Amniotic stem cell (primary cell): ENCODE data around the gene ATRX.

Source experiments
- DNase-seq: peaks from one replicate; lab custom pipeline; 2025; lab: John Stamatoyannopoulos, UW

ATRX gene

GRCh38 chrX:77493677-77494553, 292.1 kb downstream of the ATRX start:
- peak; percentile 12 for DNase-seq

GRCh38 chrX:77484045-77484444, 302.0 kb downstream of the ATRX start:
- no peak for DNase-seq

DNA sequence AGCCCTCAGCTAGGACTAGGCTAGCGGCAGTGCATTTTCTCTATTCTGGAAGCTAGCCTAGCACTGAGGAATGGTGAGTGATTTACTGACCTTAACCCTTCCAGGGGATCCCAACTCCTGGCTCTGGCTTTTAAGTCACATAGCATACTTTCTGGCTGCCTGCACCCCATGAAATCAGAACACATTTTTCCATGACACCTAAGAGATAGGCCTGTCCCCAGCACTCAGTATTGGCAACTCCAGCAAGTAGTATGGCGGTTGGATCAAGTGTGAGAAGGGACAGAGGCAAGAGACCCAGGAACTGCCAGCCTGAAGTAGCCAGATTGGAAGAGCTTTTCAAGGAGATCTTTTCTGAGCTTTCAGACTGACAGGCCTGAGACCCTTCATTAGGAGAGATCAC, 330.6 kb downstream of the ATRX start:
- no peak for DNase-seq
